ENCODE data around the gene PID1.

The PID1 gene

GRCh38 chr2:229124136-229124535 lies 147.0 kb downstream of the PID1 start:
- in situ Hi-C loops (cut with MboI; ENCODE audit: low sequenced_read_pairs, unreplicated experiment): no loop called here
- no peak for DNase-seq (ENCODE audit: low spot score)
- no peak for TF ChIP-seq CTCF (IDR thresholded peaks at IDR 0.05; ENCODE audit: borderline replicate concordance, control extremely low read depth, extremely low read depth, insufficient read depth, missing control alignments)

DNA sequence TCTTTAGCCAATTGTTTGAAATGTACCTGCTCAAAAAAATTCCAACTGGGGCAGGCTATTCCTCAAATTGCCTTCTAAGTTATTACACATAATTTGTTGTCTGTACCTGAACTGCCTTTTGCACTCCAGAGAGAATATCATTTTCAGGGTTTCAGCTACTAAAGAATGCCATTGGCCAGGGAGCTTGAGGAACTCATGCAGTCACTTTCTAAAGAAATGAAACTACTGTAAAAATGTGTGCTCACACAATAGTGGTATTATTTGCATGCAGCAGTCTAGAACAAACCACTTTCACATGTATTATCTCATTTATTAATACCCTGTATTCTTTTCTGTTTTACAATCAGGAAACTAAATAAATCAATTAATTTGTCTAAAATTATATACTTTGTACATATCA lies 152.2 kb downstream of the PID1 start:
- DNase-seq (ENCODE audit: low spot score): no peak
- in situ Hi-C loops (cut with MboI; ENCODE audit: low sequenced_read_pairs, unreplicated experiment): no loop called here
- no peak for TF ChIP-seq CTCF (IDR thresholded peaks at IDR 0.05; ENCODE audit: borderline replicate concordance, control extremely low read depth, extremely low read depth, insufficient read depth, missing control alignments)

DNA sequence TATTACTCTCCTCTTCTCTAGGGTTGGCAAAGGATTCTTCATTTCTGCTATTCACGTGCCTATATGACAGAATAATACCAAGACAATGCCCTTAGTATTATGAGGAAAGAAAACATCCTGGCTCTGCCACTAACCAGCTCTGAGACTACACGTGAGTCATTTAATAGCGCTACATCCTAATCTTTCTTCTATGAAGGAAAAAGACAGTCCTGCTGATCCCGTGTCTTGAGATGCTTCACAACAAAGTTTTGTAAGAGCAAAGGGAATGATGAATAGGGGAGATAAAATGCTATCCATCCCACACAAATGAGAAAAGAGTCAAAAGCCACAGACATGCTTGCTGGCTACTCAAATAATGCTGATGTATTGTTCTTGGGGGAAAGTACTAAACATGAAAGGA lies 152.8 kb downstream of the PID1 start:
- no peak for TF ChIP-seq CTCF (IDR thresholded peaks at IDR 0.05; ENCODE audit: borderline replicate concordance, control extremely low read depth, extremely low read depth, insufficient read depth, missing control alignments)
- no peak for DNase-seq (ENCODE audit: low spot score)
- in situ Hi-C loops (cut with MboI; ENCODE audit: low sequenced_read_pairs, unreplicated experiment): no loop called here

DNA sequence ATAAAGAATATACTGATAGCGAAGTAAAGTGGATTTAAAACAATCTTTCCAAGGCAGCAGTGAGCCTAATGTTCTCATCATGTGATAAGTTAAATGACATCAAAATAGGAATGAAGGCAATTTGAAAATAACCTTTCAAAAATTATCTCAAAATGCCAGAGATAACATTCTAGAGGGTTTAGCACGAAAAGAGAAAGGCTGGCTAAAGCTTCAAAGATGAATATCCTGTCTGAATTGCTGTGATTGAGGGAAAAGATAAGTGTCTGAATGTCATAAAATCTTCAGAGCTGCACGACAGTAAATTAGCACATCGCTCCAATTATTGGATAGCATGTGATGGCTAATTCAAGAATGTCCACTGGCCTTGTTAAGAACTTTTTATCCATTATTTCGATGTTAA lies 159.3 kb downstream of the PID1 start:
- in situ Hi-C loops (cut with MboI; ENCODE audit: low sequenced_read_pairs, unreplicated experiment): no loop called here
- TF ChIP-seq CTCF (IDR thresholded peaks at IDR 0.05; ENCODE audit: borderline replicate concordance, control extremely low read depth, extremely low read depth, insufficient read depth, missing control alignments): no peak
- DNase-seq (ENCODE audit: low spot score): no peak

- in situ Hi-C loops (cut with MboI; ENCODE audit: low sequenced_read_pairs, unreplicated experiment): no loop called here
- no peak for DNase-seq (ENCODE audit: low spot score)
- no peak for TF ChIP-seq CTCF (IDR thresholded peaks at IDR 0.05; ENCODE audit: borderline replicate concordance, control extremely low read depth, extremely low read depth, insufficient read depth, missing control alignments)
Measured at GRCh38 chr2:229109195-229109594, 161.9 kb downstream of the PID1 start.

GRCh38 chr2:229107601-229108000 lies 163.5 kb downstream of the PID1 start:
- in situ Hi-C loops (cut with MboI; ENCODE audit: low sequenced_read_pairs, unreplicated experiment): no loop called here
- DNase-seq (ENCODE audit: low spot score): no peak
- no peak for TF ChIP-seq CTCF (IDR thresholded peaks at IDR 0.05; ENCODE audit: borderline replicate concordance, control extremely low read depth, extremely low read depth, insufficient read depth, missing control alignments)

GRCh38 chr2:229104974-229105387 lies 166.1 kb downstream of the PID1 start:
- no peak for DNase-seq (ENCODE audit: low spot score)
- TF ChIP-seq CTCF (IDR thresholded peaks at IDR 0.05; ENCODE audit: borderline replicate concordance, control extremely low read depth, extremely low read depth, insufficient read depth, missing control alignments): no peak
- in situ Hi-C loops (cut with MboI; ENCODE audit: low sequenced_read_pairs, unreplicated experiment): no loop called here
